Measurements from ENCODE around the gene IFITM10.
"Not testable (repeated sequence)": the region's sequence is repeated elsewhere in the genome, so short reads cannot be mapped to it uniquely, and the experiment has no call there.

The IFITM10 gene

GRCh38 chr11:1691026-1691877 is 59.1 kb downstream of the IFITM10 start:
- peaks cover 57% of the 10 kb centered on the region for H3K27me3 ChIP-seq (ENCODE audit: insufficient read depth, low read depth, severe bottlenecking)
- no peak for DNase-seq
- H3K27ac ChIP-seq: no peak overlapping the region
- H3K9me3 ChIP-seq (ENCODE audit: severe bottlenecking): no peaks in the 10 kb centered on the region
- H3K4me3 ChIP-seq (ENCODE audit: low read depth, low read length): no peak overlapping the region
- H3K36me3 ChIP-seq: no peaks in the 10 kb centered on the region
- TF ChIP-seq CTCF (IDR thresholded peaks at IDR 0.05; ENCODE audit: low read depth, low read length): no peak

DNA sequence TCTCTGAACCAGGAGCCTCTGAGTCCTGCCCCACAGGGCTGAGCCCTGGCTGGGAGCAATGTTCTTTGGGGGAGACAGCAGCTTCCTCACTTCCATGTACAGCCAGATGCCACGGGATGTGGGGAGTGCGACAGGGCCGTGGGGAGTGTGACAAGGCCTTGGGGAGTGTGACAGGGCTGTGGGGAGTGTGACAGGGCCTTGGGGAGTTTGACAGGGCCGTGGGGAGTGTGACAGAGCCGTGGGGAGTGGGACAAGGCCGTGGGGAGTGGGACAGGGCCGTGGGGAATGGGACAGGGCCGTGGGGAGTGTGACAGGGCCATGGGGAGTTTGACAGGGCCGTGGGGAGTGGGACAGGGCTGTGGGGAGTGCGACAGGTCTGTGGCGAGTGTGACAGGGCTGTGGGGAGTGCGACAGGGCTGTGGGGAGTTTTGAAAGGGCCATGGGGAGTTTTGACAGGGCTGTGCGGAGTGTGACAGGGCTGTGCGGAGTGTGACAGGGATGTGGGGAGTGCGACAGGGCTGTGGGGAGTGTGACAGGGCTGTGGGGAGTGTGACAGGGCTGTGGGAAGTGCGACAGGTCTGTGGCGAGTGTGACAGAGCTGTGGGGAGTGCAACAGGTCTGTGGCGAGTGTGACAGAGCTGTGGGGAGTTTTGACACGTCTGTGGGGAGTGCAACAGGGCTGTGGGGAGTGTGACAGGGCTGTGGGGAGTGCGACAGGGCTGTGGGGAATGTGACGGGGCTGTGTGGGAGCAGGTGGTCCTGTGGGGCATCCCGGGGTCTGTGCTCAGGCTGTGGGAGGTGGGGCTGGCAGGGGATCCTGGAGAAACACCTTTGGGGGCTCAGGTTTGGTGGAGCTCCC is 60.0 kb downstream of the IFITM10 start:
- DNase-seq: no peak
- no peak overlapping the region for H3K27ac ChIP-seq
- no peaks in the 10 kb centered on the region for H3K9me3 ChIP-seq (ENCODE audit: severe bottlenecking)
- peaks cover 55% of the 10 kb centered on the region for H3K27me3 ChIP-seq (ENCODE audit: insufficient read depth, low read depth, severe bottlenecking)
- no peaks in the 10 kb centered on the region for H3K36me3 ChIP-seq
- no peak for TF ChIP-seq CTCF (IDR thresholded peaks at IDR 0.05; ENCODE audit: low read depth, low read length)
- no peak overlapping the region for H3K4me3 ChIP-seq (ENCODE audit: low read depth, low read length)

DNA sequence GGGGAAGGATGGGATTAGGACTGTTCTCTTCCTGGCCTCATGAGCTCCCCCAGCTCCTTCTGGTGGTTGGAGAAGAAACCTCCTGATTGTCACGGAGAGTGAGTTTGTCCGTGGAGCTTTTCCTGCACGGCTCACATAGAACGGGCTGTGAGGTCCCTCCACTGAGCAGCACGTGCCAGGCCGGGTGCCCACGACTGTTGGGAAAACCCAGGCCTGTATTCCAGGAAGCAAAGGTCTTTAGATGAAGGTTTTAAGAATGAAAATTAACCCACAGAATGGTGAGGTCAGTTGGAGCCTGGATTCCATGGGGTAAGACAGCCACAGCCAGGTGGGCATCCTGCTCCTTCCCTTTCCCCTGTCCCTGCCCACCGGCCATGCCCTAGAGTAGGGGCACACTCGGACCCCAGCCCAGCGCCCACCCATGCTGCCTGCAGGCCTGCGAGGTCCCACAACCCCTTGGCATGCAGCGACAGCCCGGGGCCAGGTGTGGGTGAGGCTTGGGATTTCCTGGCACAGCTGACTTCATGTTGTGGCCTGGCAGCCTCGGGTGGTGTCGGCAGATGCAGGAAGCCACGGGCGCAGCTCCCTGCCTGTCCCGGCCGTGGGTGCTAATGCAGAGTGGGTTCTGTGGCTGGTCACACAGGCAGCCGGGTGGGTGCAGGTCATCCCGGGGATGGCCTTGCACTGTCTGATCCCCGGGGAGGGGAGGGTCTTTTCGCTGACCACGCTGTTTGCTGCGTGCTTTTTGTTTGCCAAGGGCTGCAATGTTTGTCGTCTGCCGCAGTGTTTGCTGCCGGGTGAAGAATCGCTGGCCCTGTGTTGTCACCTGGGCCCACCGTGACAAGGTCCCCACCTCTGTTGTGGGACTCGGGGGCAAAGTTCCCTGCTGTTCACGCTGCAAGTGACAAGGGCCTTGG is 60.9 kb downstream of the IFITM10 start:
- not testable (repeated sequence) for H3K27ac ChIP-seq; H3K36me3 ChIP-seq; H3K9me3 ChIP-seq (ENCODE audit: severe bottlenecking); DNase-seq; H3K4me3 ChIP-seq (ENCODE audit: low read depth, low read length)
- H3K27me3 ChIP-seq (ENCODE audit: insufficient read depth, low read depth, severe bottlenecking): peaks cover 48% of the 10 kb centered on the region

GRCh38 chr11:1688336-1688947 is 62.0 kb downstream of the IFITM10 start:
- DNase-seq; H3K4me3 ChIP-seq (ENCODE audit: low read depth, low read length); H3K9me3 ChIP-seq (ENCODE audit: severe bottlenecking); H3K36me3 ChIP-seq; H3K27ac ChIP-seq: not testable (repeated sequence)
- peaks cover 40% of the 10 kb centered on the region for H3K27me3 ChIP-seq (ENCODE audit: insufficient read depth, low read depth, severe bottlenecking)

- peaks cover 37% of the 10 kb centered on the region for H3K27me3 ChIP-seq (ENCODE audit: insufficient read depth, low read depth, severe bottlenecking)
- not testable (repeated sequence) for H3K36me3 ChIP-seq; H3K27ac ChIP-seq; H3K4me3 ChIP-seq (ENCODE audit: low read depth, low read length); DNase-seq; H3K9me3 ChIP-seq (ENCODE audit: severe bottlenecking)
Measured at GRCh38 chr11:1686220-1686619, 64.2 kb downstream of the IFITM10 start.

DNA sequence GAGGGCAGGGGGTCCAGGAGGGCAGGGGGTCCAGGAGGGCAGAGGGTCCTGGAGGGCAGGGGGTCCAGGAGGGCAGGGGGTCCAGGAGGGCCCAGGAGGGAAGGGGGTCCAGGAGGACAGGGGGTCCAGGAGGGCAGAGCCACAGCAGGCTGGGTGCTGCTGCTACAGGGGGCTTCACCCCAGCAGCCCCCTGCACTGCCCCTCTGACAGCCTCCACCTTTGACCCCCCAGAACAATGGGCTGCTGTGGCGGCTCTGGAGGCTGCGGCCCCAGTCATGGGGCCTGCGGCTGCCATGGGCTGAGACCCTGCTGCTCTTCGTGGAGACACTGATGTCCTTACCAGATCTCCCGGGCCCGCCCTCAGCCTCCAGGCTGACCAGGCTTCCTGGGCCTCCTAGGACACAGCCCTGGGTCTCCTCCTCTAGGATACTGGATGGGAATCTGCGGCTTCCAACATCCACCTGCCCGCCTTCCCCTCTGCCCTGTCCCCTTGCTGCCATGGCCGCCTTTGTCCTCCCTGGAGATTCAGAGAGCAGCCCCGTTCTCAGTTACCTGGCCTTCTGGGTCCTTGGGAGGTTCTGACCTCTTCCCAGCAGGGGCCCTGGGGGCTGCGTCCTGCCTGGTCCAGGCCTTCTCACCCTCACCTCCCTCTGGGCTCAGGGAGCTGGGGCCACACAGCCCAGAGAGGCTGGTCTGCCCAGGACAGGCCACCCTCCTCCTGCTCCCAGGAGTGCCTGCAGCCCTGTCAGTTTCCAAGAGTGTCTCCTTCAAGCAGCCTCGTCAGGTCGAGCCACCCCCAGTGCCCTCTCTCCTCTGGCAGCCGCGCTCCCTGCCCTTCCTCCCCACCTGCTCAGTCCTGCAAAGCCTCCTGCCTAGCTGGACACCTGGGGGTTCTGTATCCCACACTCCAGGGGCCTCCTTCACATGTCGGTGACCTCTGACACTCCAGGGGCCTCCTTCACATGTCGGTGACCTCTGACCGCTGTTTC is 65.2 kb downstream of the IFITM10 start:
- DNase-seq; H3K27ac ChIP-seq; H3K4me3 ChIP-seq (ENCODE audit: low read depth, low read length); H3K36me3 ChIP-seq; H3K9me3 ChIP-seq (ENCODE audit: severe bottlenecking): not testable (repeated sequence)
- peaks cover 36% of the 10 kb centered on the region for H3K27me3 ChIP-seq (ENCODE audit: insufficient read depth, low read depth, severe bottlenecking)

- DNase-seq; H3K36me3 ChIP-seq; H3K4me3 ChIP-seq (ENCODE audit: low read depth, low read length); H3K9me3 ChIP-seq (ENCODE audit: severe bottlenecking); H3K27ac ChIP-seq: not testable (repeated sequence)
- peaks cover 36% of the 10 kb centered on the region for H3K27me3 ChIP-seq (ENCODE audit: insufficient read depth, low read depth, severe bottlenecking)
Measured at GRCh38 chr11:1683904-1684572, 66.4 kb downstream of the IFITM10 start.

DNA sequence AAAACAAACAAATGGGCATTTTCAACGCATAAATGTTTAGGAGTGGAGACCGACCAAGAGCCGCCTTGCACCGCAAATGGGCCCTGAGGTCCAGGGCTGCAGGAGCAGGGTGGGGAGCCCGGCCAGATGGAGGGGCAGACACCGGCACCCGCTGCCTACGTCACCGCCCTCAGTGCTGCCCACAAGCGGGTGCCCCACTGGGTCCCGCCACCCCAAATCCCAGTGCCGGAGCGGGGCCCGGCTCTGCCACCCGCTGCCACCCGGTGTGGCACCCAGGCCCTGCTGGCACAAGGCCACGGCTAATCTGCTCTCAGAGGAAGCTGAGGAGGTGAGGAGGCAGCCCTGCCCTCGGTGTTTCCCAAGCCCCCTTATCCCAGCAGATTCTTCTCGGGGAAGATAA is 67.2 kb downstream of the IFITM10 start:
- H3K27me3 ChIP-seq (ENCODE audit: insufficient read depth, low read depth, severe bottlenecking): peaks cover 39% of the 10 kb centered on the region

More for the DNA sequence above, 67.2 kb downstream of the IFITM10 start:
- not testable (repeated sequence) for H3K36me3 ChIP-seq; H3K9me3 ChIP-seq (ENCODE audit: severe bottlenecking); H3K27ac ChIP-seq; DNase-seq; H3K4me3 ChIP-seq (ENCODE audit: low read depth, low read length)

All from WERI-Rb-1 (cell line).